Memory B cell (primary cell): ENCODE data around the gene IGF2BP3.

Source experiments
- ATAC-seq: fragments of 150-1000 bp; cut with Tn5 transposase; 2 replicates; pipeline ENCODE4 v1.10.0; 2021; ENCODE audit warnings: low read depth, mild to moderate bottlenecking, moderate library complexity
- DNase-seq, 2 donors: peaks; one replicate each; pipeline ENCODE4 v3.0.0; 2022; ENCODE audit warnings: low spot score in 2 of 2
- H3K27ac Mint-ChIP-seq: one replicate; pipeline ENCODE4 v1.8.0; 2022; ENCODE audit warnings: mild to moderate bottlenecking, moderate library complexity, mixed read lengths
- H3K27me3 Mint-ChIP-seq: one replicate; pipeline ENCODE4 v1.8.0; 2022; ENCODE audit warnings: mixed read lengths
- H3K36me3 Mint-ChIP-seq: one replicate; pipeline ENCODE4 v1.8.0; 2022; ENCODE audit warnings: mild to moderate bottlenecking, mixed read lengths
- H3K4me1 Mint-ChIP-seq: one replicate; pipeline ENCODE4 v1.8.0; 2022; ENCODE audit warnings: mixed read lengths
- H3K4me3 Mint-ChIP-seq: one replicate; pipeline ENCODE4 v1.8.0; 2022; ENCODE audit warnings: mild to moderate bottlenecking, moderate library complexity, mixed read lengths
- H3K9me3 Mint-ChIP-seq: one replicate; pipeline ENCODE4 v1.8.0; 2022; ENCODE audit warnings: mixed read lengths

IGF2BP3 gene

GRCh38 chr7:23467291-23467805, 2.9 kb downstream of the IGF2BP3 start:
- H3K36me3 Mint-ChIP-seq = peaks cover 1% of the 10 kb centered on the region
- no peaks in the 10 kb centered on the region for H3K9me3 Mint-ChIP-seq
- H3K27me3 Mint-ChIP-seq = peaks cover 25% of the 10 kb centered on the region
- ATAC-seq (no peak), DNase-seq (no peak)
- peak overlapping the region; percentile 86 for H3K27ac Mint-ChIP-seq
- peaks cover 24% of the 10 kb centered on the region for H3K4me1 Mint-ChIP-seq
- H3K4me3 Mint-ChIP-seq = peak overlapping the region; percentile 77

DNA sequence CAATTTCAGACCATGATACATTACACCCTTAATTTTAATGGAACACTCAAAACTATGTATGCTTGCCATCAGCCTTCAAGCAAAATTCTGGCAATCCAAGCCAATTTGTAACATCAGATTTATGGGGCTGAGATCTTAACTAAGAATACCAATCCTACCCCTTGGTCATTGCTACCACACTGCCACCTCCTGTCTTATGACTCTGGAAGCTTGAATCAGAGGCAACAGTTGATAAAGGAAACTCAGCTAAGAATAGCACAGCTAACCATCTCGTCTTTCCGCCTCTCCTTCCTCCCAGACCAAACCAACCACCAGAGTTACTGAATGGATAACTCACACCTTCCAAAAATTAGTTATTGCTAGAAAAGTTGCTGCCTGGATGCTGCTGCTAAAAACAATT, 7.4 kb downstream of the IGF2BP3 start:
- DNase-seq (no peak), ATAC-seq (peak; percentile 38)
- Mint-ChIP-seq H3K27ac (no peak overlapping the region), H3K27me3 (peaks cover 21% of the 10 kb centered on the region), H3K4me3 (no peak overlapping the region), H3K9me3 (no peaks in the 10 kb centered on the region), H3K36me3 (no peaks in the 10 kb centered on the region), H3K4me1 (peaks cover 8% of the 10 kb centered on the region)

GRCh38 chr7:23458044-23458443, 12.2 kb downstream of the IGF2BP3 start:
- H3K4me1 Mint-ChIP-seq = peaks cover 4% of the 10 kb centered on the region
- peaks cover 18% of the 10 kb centered on the region for H3K27me3 Mint-ChIP-seq
- ATAC-seq = no peak
- no peaks in the 10 kb centered on the region for H3K36me3 Mint-ChIP-seq
- no peaks in the 10 kb centered on the region for H3K9me3 Mint-ChIP-seq
- no peak for DNase-seq
- H3K4me3 Mint-ChIP-seq = no peak overlapping the region
- H3K27ac Mint-ChIP-seq = no peak overlapping the region

DNA sequence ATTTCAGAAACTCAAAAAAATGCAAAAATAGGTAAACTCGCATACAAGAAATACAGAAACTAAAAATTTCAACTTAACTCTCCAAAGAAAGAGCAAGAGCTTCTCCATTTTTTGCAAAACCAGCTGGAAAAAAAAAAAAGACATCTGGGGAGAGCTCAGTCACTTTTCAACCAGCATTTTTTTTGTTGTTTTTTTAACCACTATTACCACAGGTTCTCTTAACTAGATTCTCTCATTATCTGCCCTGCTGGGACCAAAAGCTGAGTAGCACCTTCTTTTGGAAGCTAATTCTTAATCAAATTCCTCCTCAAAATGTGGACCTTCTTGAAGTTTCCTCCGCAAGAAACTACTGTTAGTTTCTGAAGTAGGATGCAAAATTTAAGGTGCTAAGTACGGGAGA, 14.2 kb downstream of the IGF2BP3 start:
- DNase-seq = no peak
- no peaks in the 10 kb centered on the region for H3K36me3 Mint-ChIP-seq
- no peak overlapping the region for H3K4me3 Mint-ChIP-seq
- H3K4me1 Mint-ChIP-seq = peaks cover 3% of the 10 kb centered on the region
- peaks cover 18% of the 10 kb centered on the region for H3K27me3 Mint-ChIP-seq
- no peak for ATAC-seq
- H3K27ac Mint-ChIP-seq = no peak overlapping the region
- no peaks in the 10 kb centered on the region for H3K9me3 Mint-ChIP-seq

- ATAC-seq (no peak), DNase-seq (no peak)
- no peak overlapping the region for H3K27ac Mint-ChIP-seq
- H3K36me3 Mint-ChIP-seq = no peaks in the 10 kb centered on the region
- H3K4me3 Mint-ChIP-seq = no peak overlapping the region
- no peaks in the 10 kb centered on the region for H3K9me3 Mint-ChIP-seq
- peaks cover 17% of the 10 kb centered on the region for H3K27me3 Mint-ChIP-seq
- peaks cover 3% of the 10 kb centered on the region for H3K4me1 Mint-ChIP-seq
Observed at GRCh38 chr7:23454881-23455526, 15.3 kb downstream of the IGF2BP3 start.

- ATAC-seq (no peak), DNase-seq (no peak)
- H3K4me3 Mint-ChIP-seq = no peak overlapping the region
- H3K36me3 Mint-ChIP-seq = no peaks in the 10 kb centered on the region
- no peaks in the 10 kb centered on the region for H3K9me3 Mint-ChIP-seq
- H3K4me1 Mint-ChIP-seq = peaks cover 3% of the 10 kb centered on the region
- H3K27me3 Mint-ChIP-seq = peaks cover 10% of the 10 kb centered on the region
- H3K27ac Mint-ChIP-seq = no peak overlapping the region
Observed at GRCh38 chr7:23450518-23450917, 19.8 kb downstream of the IGF2BP3 start.

GRCh38 chr7:23449941-23450340, 20.4 kb downstream of the IGF2BP3 start:
- Mint-ChIP-seq H3K4me1 (no peaks in the 10 kb centered on the region), H3K36me3 (no peaks in the 10 kb centered on the region), H3K9me3 (no peaks in the 10 kb centered on the region), H3K27ac (no peak overlapping the region), H3K4me3 (no peak overlapping the region), H3K27me3 (peaks cover 7% of the 10 kb centered on the region)
- DNase-seq = no peak
- no peak for ATAC-seq

- no peaks in the 10 kb centered on the region for H3K4me1 Mint-ChIP-seq
- H3K27me3 Mint-ChIP-seq = no peaks in the 10 kb centered on the region
- DNase-seq (no peak), ATAC-seq (no peak)
- no peak overlapping the region for H3K4me3 Mint-ChIP-seq
- no peak overlapping the region for H3K27ac Mint-ChIP-seq
- H3K36me3 Mint-ChIP-seq = no peaks in the 10 kb centered on the region
- no peaks in the 10 kb centered on the region for H3K9me3 Mint-ChIP-seq
Observed at GRCh38 chr7:23445326-23445725, 25.0 kb downstream of the IGF2BP3 start.

DNA sequence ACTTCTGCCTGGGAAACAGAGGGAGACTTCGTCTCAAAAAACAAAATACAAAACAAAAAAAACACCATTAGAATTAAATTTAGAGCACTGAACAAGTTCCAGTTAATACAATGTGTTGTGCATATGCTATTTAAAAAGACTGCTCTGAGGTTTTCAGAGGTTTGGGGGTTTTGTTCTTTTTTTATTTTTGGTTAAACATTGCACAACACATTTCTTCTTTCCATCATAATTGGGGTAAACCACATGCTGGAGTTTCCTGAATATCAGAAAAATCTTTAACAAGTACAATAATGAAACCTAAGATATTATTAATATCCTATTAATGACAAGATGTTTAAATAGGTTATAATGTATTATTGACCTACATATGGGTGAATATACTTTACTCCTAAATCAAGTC, 26.3 kb downstream of the IGF2BP3 start:
- no peak overlapping the region for H3K4me3 Mint-ChIP-seq
- H3K27ac Mint-ChIP-seq = no peak overlapping the region
- ATAC-seq (no peak), DNase-seq (no peak)
- H3K4me1 Mint-ChIP-seq = no peaks in the 10 kb centered on the region
- H3K9me3 Mint-ChIP-seq = no peaks in the 10 kb centered on the region
- no peaks in the 10 kb centered on the region for H3K36me3 Mint-ChIP-seq
- H3K27me3 Mint-ChIP-seq = no peaks in the 10 kb centered on the region

DNA sequence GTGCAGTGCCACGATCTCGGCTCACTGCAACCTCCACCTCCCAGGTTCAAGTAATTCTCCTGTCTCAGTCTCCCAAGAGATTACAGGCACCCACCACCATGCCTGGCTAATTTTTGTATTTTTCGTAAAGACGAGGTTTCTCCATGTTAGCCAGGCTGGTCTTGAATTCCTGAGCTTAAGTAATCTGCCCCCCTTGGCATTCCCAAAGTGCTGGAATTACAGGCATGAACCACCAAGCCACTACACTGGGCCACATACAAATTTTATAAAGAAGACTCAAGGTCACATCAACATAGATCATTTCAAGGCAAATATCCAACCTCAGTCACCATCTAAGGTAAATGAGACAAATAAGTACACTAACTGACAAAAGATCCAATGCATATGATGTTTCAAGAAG, 32.1 kb downstream of the IGF2BP3 start:
- Mint-ChIP-seq H3K4me1 (no peaks in the 10 kb centered on the region), H3K27me3 (peaks cover 2% of the 10 kb centered on the region)

DNA sequence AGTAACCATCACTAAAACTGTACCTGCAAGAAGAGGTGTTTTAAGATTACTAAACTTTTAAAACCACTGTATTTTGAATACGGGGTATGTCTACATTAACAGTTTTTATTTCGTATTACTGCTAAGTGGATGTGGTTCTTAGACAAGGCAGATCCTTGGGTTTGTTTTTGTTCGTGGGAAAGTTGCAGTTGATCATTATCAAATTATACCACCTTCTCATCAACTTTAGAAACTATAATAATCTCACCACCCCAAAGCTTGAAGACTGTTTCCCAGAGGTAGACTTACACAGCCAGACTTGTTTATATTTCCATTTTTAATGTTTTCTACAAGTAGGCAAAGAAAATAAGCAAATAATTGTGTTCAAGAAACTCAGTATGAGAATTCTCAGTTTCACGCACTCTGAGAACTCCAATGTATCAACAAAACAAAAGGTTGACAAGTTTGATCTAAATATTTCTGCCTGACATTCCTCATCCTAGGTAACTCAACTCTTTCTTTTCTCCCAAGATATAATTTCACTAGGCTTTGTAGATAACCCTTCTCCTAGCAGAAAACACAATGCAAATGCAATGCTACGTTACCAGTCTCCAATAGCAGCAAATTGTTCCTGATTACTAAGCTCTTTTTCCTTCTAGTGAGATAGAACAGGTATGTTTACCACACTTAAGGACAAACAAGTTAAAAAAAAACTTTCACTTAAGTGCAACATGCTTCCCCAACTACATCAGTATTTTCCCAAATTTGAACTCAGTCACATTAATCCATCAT, 36.0 kb downstream of the IGF2BP3 start:
- Mint-ChIP-seq H3K36me3 (no peaks in the 10 kb centered on the region), H3K4me3 (no peak overlapping the region), H3K27ac (no peak overlapping the region), H3K4me1 (no peaks in the 10 kb centered on the region), H3K9me3 (no peaks in the 10 kb centered on the region), H3K27me3 (peaks cover 9% of the 10 kb centered on the region)
- DNase-seq (no peak), ATAC-seq (no peak)

More for the DNA sequence above, 32.1 kb downstream of the IGF2BP3 start:
- Mint-ChIP-seq H3K36me3 (no peaks in the 10 kb centered on the region), H3K9me3 (no peaks in the 10 kb centered on the region), H3K4me3 (no peak overlapping the region), H3K27ac (no peak overlapping the region)
- DNase-seq (no peak), ATAC-seq (no peak)

GRCh38 chr7:23431702-23432199, 38.5 kb downstream of the IGF2BP3 start:
- H3K4me1 Mint-ChIP-seq = no peaks in the 10 kb centered on the region
- H3K36me3 Mint-ChIP-seq = no peaks in the 10 kb centered on the region
- H3K9me3 Mint-ChIP-seq = no peaks in the 10 kb centered on the region
- ATAC-seq (no peak), DNase-seq (no peak)
- peaks cover 13% of the 10 kb centered on the region for H3K27me3 Mint-ChIP-seq
- no peak overlapping the region for H3K27ac Mint-ChIP-seq
- H3K4me3 Mint-ChIP-seq = no peak overlapping the region

GRCh38 chr7:23430893-23431259, 39.4 kb downstream of the IGF2BP3 start:
- H3K4me1 Mint-ChIP-seq = no peaks in the 10 kb centered on the region
- no peak overlapping the region for H3K4me3 Mint-ChIP-seq
- no peaks in the 10 kb centered on the region for H3K9me3 Mint-ChIP-seq
- no peak overlapping the region for H3K27ac Mint-ChIP-seq
- H3K36me3 Mint-ChIP-seq = no peaks in the 10 kb centered on the region
- H3K27me3 Mint-ChIP-seq = peaks cover 13% of the 10 kb centered on the region
- no peak for DNase-seq
- no peak for ATAC-seq

GRCh38 chr7:23426876-23427275, 43.4 kb downstream of the IGF2BP3 start:
- no peaks in the 10 kb centered on the region for H3K4me1 Mint-ChIP-seq
- H3K27me3 Mint-ChIP-seq = peaks cover 7% of the 10 kb centered on the region
- no peak overlapping the region for H3K4me3 Mint-ChIP-seq
- ATAC-seq = no peak
- no peaks in the 10 kb centered on the region for H3K9me3 Mint-ChIP-seq
- H3K36me3 Mint-ChIP-seq = no peaks in the 10 kb centered on the region
- no peak overlapping the region for H3K27ac Mint-ChIP-seq
- no peak for DNase-seq
